Activated CD8-positive, alpha-beta T cell treated with anti-CD3 and anti-CD28 coated beads, Interleukin-2, amount 10 ng/mL, durations not matched to agents 7 days and 5 days (primary cell): ENCODE data around the gene ATF6B. TPM values are rescaled to one million over a fixed set of nuclear protein-coding genes. Genes with fewer than 3 reads are reported as not detected.
A peak's percentile ranks its signal among the peaks of the same experiment; 100 is the strongest.

Experiments
- ATAC-seq: fragments of 150-1000 bp; cut with Tn5 transposase; one replicate; pipeline ENCODE4 v1.10.0; 2021; ENCODE audit warnings: moderate library complexity
- CTCF ChIA-PET: fragments of 350-600 bp; sonication (Branson Sonifier 250); formaldehyde crosslinking; loops from one replicate; lab custom pipeline; 2021; ENCODE audit warnings: antibody characterized with exemption; lab: Charles Lee
- POLR2A ChIA-PET: fragments of 350-600 bp; sonication (Branson Sonifier 250); formaldehyde crosslinking; loops from one replicate; lab custom pipeline; 2021; ENCODE audit warnings: antibody characterized with exemption; lab: Charles Lee
- DNase-seq: peaks from one replicate; pipeline ENCODE4 v3.0.0-alpha.2; 2020
- H3K27ac Mint-ChIP-seq: one replicate; pipeline ENCODE4 v1.8.0; 2021; ENCODE audit warnings: mild to moderate bottlenecking, mixed read lengths
- H3K27me3 Mint-ChIP-seq: one replicate; pipeline ENCODE4 v1.8.0; 2021; ENCODE audit warnings: low read depth, mixed read lengths
- H3K36me3 Mint-ChIP-seq: one replicate; pipeline ENCODE4 v1.8.0; 2021; ENCODE audit warnings: low read depth, mixed read lengths
- H3K4me1 Mint-ChIP-seq: one replicate; pipeline ENCODE4 v1.8.0; 2021; ENCODE audit warnings: low read depth, mixed read lengths
- H3K4me3 Mint-ChIP-seq: one replicate; pipeline ENCODE4 v1.8.0; 2021; ENCODE audit warnings: mild to moderate bottlenecking, mixed read lengths
- H3K9me3 Mint-ChIP-seq: one replicate; pipeline ENCODE4 v1.8.0; 2022; ENCODE audit warnings: mixed read lengths; ENCODE audit not compliant: insufficient read depth
- total RNA-seq, 2 experiments: library from RNA; stranded (reverse); gene quantifications; one replicate each; pipeline ENCODE4 v1.2.3, GENCODE V29; 2021

ATF6B gene
- total RNA-seq, 2 experiments from 2014 or later, result 107 to 117 TPM

- Mint-ChIP-seq H3K27me3 (peaks cover 19% of the 10 kb centered on the region), H3K9me3 (no peaks in the 10 kb centered on the region), H3K4me1 (peaks cover 48% of the 10 kb centered on the region), H3K36me3 (peaks cover 11% of the 10 kb centered on the region), H3K4me3 (peak within 1 kb of the TSS; percentile 94), H3K27ac (peak within 1 kb of the TSS; percentile 89)
- ChIA-PET POLR2A (interaction anchor here (0.9 to 1.1 kb wide), 2 partner anchors 10 to 38 kb away, joined by 3 to 5 read pairs; partner anchors contain the start of genes EGFL8 and GPSM3), CTCF (interaction anchor here (1.0 to 1.3 kb wide), 7 partner anchors 13 to 66 kb away, joined by 3 to 5 read pairs (median 4); no protein-coding TSS in a partner anchor)
- ATAC-seq (peak; percentile 65), DNase-seq (peak; percentile 90)
Observed at GRCh38 chr6:32153564-32154513, 25.8 kb upstream of the ATF6B start, which contains the start of gene PPT2. PPT2 (plus strand) TSS chr6:32154141; CDS start chr6:32154595, 454 bp downstream.

- ATAC-seq, result no peak
- no peak for DNase-seq
- no peaks in the 10 kb centered on the region for H3K9me3 Mint-ChIP-seq
- H3K27me3 Mint-ChIP-seq, result peaks cover 27% of the 10 kb centered on the region
- peaks cover 7% of the 10 kb centered on the region for H3K36me3 Mint-ChIP-seq
- POLR2A ChIA-PET, result interaction anchor here (1.5 kb wide), 1 partner anchor 23 kb away, joined by 5 read pairs; the partner anchor contains the start of gene FKBPL
- peak overlapping the region; percentile 48 for H3K4me3 Mint-ChIP-seq
- CTCF ChIA-PET, result interaction anchor here (0.9 kb wide), 1 partner anchor 25 kb away, joined by 3 read pairs; the partner anchor contains the start of gene ATF6B
- peaks cover 56% of the 10 kb centered on the region for H3K4me1 Mint-ChIP-seq
- peak overlapping the region; percentile 62 for H3K27ac Mint-ChIP-seq
Observed at GRCh38 chr6:32152769-32153563, 24.9 kb upstream of the ATF6B start.

GRCh38 chr6:32151863-32152768, 24.1 kb upstream of the ATF6B start, which contains the start of gene PRRT1:
PRRT1 (minus strand) TSS chr6:32151939; CDS start chr6:32151827, 112 bp downstream.
- Mint-ChIP-seq H3K27ac (peak within 1 kb of the TSS; percentile 61), H3K9me3 (no peaks in the 10 kb centered on the region), H3K36me3 (no peaks in the 10 kb centered on the region), H3K4me1 (peaks cover 56% of the 10 kb centered on the region), H3K27me3 (peaks cover 34% of the 10 kb centered on the region), H3K4me3 (no peak within 1 kb of the TSS)
- DNase-seq, result no peak
- ChIA-PET CTCF (interaction anchor here (0.8 to 1.5 kb wide), 5 partner anchors 17 to 262 kb away, joined by 3 to 6 read pairs (median 3); partner anchors contain the start of gene ATF6B), POLR2A (interaction anchor here (1.5 kb wide), 1 partner anchor 22 kb away, joined by 5 read pairs; the partner anchor contains the start of gene FKBPL)
- no peak for ATAC-seq

- ATAC-seq (no peak), DNase-seq (no peak)
- POLR2A ChIA-PET, result interaction anchor here (1.5 kb wide), 1 partner anchor 21 kb away, joined by 5 read pairs; the partner anchor contains the start of gene FKBPL
- Mint-ChIP-seq H3K4me3 (no peak overlapping the region), H3K9me3 (no peaks in the 10 kb centered on the region), H3K27me3 (peaks cover 40% of the 10 kb centered on the region), H3K36me3 (no peaks in the 10 kb centered on the region), H3K27ac (peak overlapping the region; percentile 61), H3K4me1 (peaks cover 56% of the 10 kb centered on the region)
- CTCF ChIA-PET, result interaction anchor here (0.8 to 1.5 kb wide), 4 partner anchors 18 to 263 kb away, joined by 3 to 6 read pairs (median 3); no protein-coding TSS in a partner anchor
Observed at GRCh38 chr6:32151181-32151862, 23.3 kb upstream of the ATF6B start.

- DNase-seq (no peak), ATAC-seq (no peak)
- H3K4me1 Mint-ChIP-seq, result peaks cover 51% of the 10 kb centered on the region
- CTCF ChIA-PET, result interaction anchor here (1.5 kb wide), 1 partner anchor 45 kb away, joined by 6 read pairs; no protein-coding TSS in a partner anchor
- H3K36me3 Mint-ChIP-seq, result no peaks in the 10 kb centered on the region
- no peak overlapping the region for H3K27ac Mint-ChIP-seq
- H3K27me3 Mint-ChIP-seq, result peaks cover 43% of the 10 kb centered on the region
- no peak overlapping the region for H3K4me3 Mint-ChIP-seq
- H3K9me3 Mint-ChIP-seq, result no peaks in the 10 kb centered on the region
- POLR2A ChIA-PET, result no interaction called here
Observed at GRCh38 chr6:32149932-32150870, 22.2 kb upstream of the ATF6B start.

- peak; percentile 16 for ATAC-seq
- POLR2A ChIA-PET, result no interaction called here
- peaks cover 44% of the 10 kb centered on the region for H3K4me1 Mint-ChIP-seq
- H3K9me3 Mint-ChIP-seq, result no peaks in the 10 kb centered on the region
- H3K36me3 Mint-ChIP-seq, result no peaks in the 10 kb centered on the region
- CTCF ChIA-PET, result interaction anchor here (0.8 to 1.8 kb wide), 4 partner anchors 9 to 46 kb away, joined by 3 to 4 read pairs (median 4); partner anchors contain the start of gene GPSM3
- peak overlapping the region; percentile 68 for H3K4me3 Mint-ChIP-seq
- peak overlapping the region; percentile 48 for H3K27ac Mint-ChIP-seq
- DNase-seq, result no peak
- H3K27me3 Mint-ChIP-seq, result peaks cover 43% of the 10 kb centered on the region
Observed at GRCh38 chr6:32149092-32149755, 21.2 kb upstream of the ATF6B start.

- ChIA-PET CTCF (interaction anchor here (0.8 to 1.8 kb wide), 5 partner anchors 8 to 47 kb away, joined by 3 to 4 read pairs (median 3); partner anchors contain the start of gene GPSM3), POLR2A (interaction anchor here (0.7 to 1.2 kb wide), 3 partner anchors 20 to 69 kb away, joined by 3 read pairs; partner anchors contain the start of gene ATF6B)
- H3K36me3 Mint-ChIP-seq, result no peaks in the 10 kb centered on the region
Observed at GRCh38 chr6:32148289-32149091, 20.4 kb upstream of the ATF6B start.

GRCh38 chr6:32147401-32148132, 19.5 kb upstream of the ATF6B start:
- ChIA-PET CTCF (interaction anchor here (0.9 to 1.8 kb wide), 2 partner anchors 10 to 48 kb away, joined by 3 to 4 read pairs; no protein-coding TSS in a partner anchor), POLR2A (interaction anchor here (0.7 to 1.2 kb wide), 3 partner anchors 19 to 69 kb away, joined by 3 read pairs; partner anchors contain the start of gene ATF6B)
- Mint-ChIP-seq H3K4me3 (no peak overlapping the region), H3K27me3 (peaks cover 43% of the 10 kb centered on the region), H3K4me1 (peaks cover 31% of the 10 kb centered on the region), H3K9me3 (no peaks in the 10 kb centered on the region), H3K27ac (no peak overlapping the region), H3K36me3 (no peaks in the 10 kb centered on the region)
- DNase-seq, result no peak
- no peak for ATAC-seq

More at GRCh38 chr6:32148289-32149091, 20.4 kb upstream of the ATF6B start:
- peak overlapping the region; percentile 68 for H3K4me3 Mint-ChIP-seq
- H3K4me1 Mint-ChIP-seq, result peaks cover 37% of the 10 kb centered on the region
- DNase-seq, result peak; percentile 68
- peaks cover 43% of the 10 kb centered on the region for H3K27me3 Mint-ChIP-seq
- H3K9me3 Mint-ChIP-seq, result no peaks in the 10 kb centered on the region
- H3K27ac Mint-ChIP-seq, result peak overlapping the region; percentile 48
- peak; percentile 62 for ATAC-seq
